Trophoblast cell (in vitro differentiated cells and primary cell): ENCODE data around the gene AFF4.
"Not testable (repeated sequence)": the region's sequence is repeated elsewhere in the genome, so short reads cannot be mapped to it uniquely, and the experiment has no call there.

ENCODE experiments used
- DNase-seq, 2 donors: peaks; one replicate each; pipeline ENCODE4 v3.0.0-alpha.2; 2016
- H2AFZ ChIP-seq: 2 replicates; pipeline ENCODE4 v1.6.1; 2013; ENCODE audit warnings: low read length, moderate library complexity, mild to moderate bottlenecking; ENCODE audit not compliant: insufficient read depth, poor library complexity
- H2AK5ac ChIP-seq: 2 replicates; pipeline ENCODE4 v1.6.1; 2013; ENCODE audit warnings: mild to moderate bottlenecking, low read length
- H2BK120ac ChIP-seq: 2 replicates; pipeline ENCODE4 v1.6.1; 2013; ENCODE audit warnings: low read length, mild to moderate bottlenecking, moderate library complexity; ENCODE audit not compliant: insufficient read depth, poor library complexity
- H2BK12ac ChIP-seq: 2 replicates; pipeline ENCODE4 v1.6.1; 2013; ENCODE audit warnings: mild to moderate bottlenecking, low read length, moderate library complexity
- H2BK5ac ChIP-seq: 2 replicates; pipeline ENCODE4 v1.6.1; 2013; ENCODE audit warnings: low read length, low read depth, moderate library complexity, mild to moderate bottlenecking; ENCODE audit not compliant: poor library complexity
- H3K14ac ChIP-seq: 2 replicates; pipeline ENCODE4 v1.6.1; 2013; ENCODE audit warnings: mild to moderate bottlenecking, low read length
- H3K18ac ChIP-seq: 2 replicates; pipeline ENCODE4 v1.6.1; 2013; ENCODE audit warnings: mild to moderate bottlenecking, low read length
- H3K23ac ChIP-seq: 2 replicates; pipeline ENCODE4 v1.6.1; 2013; ENCODE audit warnings: low read length
- H3K27ac ChIP-seq: 2 replicates; pipeline ENCODE4 v1.5.1; 2013; ENCODE audit warnings: low read depth, mild to moderate bottlenecking, inconsistent platforms, low read length, moderate library complexity
- H3K27me3 ChIP-seq: 2 replicates; pipeline ENCODE4 v1.6.1; 2013; ENCODE audit warnings: inconsistent platforms, mild to moderate bottlenecking, low read length, moderate library complexity; ENCODE audit not compliant: insufficient read depth
- H3K36me3 ChIP-seq, 2 experiments: 1 replicate in 1 of 2; 2 replicates in 1 of 2; pipeline ENCODE4 v1.6.1; 2013; ENCODE audit warnings: low read length in 2 of 2, mild to moderate bottlenecking in 2 of 2, moderate library complexity in 1 of 2; ENCODE audit not compliant: insufficient read depth in 2 of 2, control insufficient read depth in 1 of 2
- H3K4ac ChIP-seq: 2 replicates; pipeline ENCODE4 v1.6.1; 2013; ENCODE audit warnings: low read depth, mild to moderate bottlenecking, low read length, moderate library complexity
- H3K4me1 ChIP-seq, 2 experiments: 1 replicate in 1 of 2; 2 replicates in 1 of 2; pipeline ENCODE4 v1.6.1; 2013; ENCODE audit warnings: low read length in 2 of 2, mild to moderate bottlenecking in 2 of 2, moderate library complexity in 1 of 2; ENCODE audit not compliant: insufficient read depth in 2 of 2, control insufficient read depth in 1 of 2
- H3K4me2 ChIP-seq: 2 replicates; pipeline ENCODE4 v1.6.1; 2013; ENCODE audit warnings: inconsistent platforms, mild to moderate bottlenecking, low read length, moderate library complexity
- H3K4me3 ChIP-seq: 2 replicates; pipeline ENCODE4 v1.5.1; 2013; ENCODE audit warnings: mild to moderate bottlenecking, low read depth, low read length, inconsistent platforms
- H3K79me1 ChIP-seq: one replicate; pipeline ENCODE4 v1.6.1; 2013; ENCODE audit warnings: low read length
- H3K79me2 ChIP-seq: 2 replicates; pipeline ENCODE4 v1.6.1; 2013; ENCODE audit warnings: low read length, mild to moderate bottlenecking; ENCODE audit not compliant: control insufficient read depth, insufficient read depth, poor library complexity
- H3K9ac ChIP-seq: 2 replicates; pipeline ENCODE4 v1.6.1; 2013; ENCODE audit warnings: mild to moderate bottlenecking, low read length
- H3K9me3 ChIP-seq: 2 replicates; pipeline ENCODE4 v1.6.1; 2013; ENCODE audit warnings: low read depth, mild to moderate bottlenecking, control low read depth, inconsistent platforms, low read length; ENCODE audit not compliant: insufficient read depth
- H4K12ac ChIP-seq: 2 replicates; pipeline ENCODE4 v1.6.1; 2013; ENCODE audit warnings: low read depth, mild to moderate bottlenecking, low read length, moderate library complexity
- H4K8ac ChIP-seq: 2 replicates; pipeline ENCODE4 v1.6.1; 2013; ENCODE audit warnings: low read depth, mild to moderate bottlenecking, low read length, moderate library complexity
- H4K91ac ChIP-seq: one replicate; pipeline ENCODE4 v1.6.1; 2013; ENCODE audit warnings: low read depth, mild to moderate bottlenecking, low read length, moderate library complexity
- WGBS: extraction: QIAGEN DNeasy Blood & Tissue Kit; methylation state at CpG from one replicate; pipeline ENCODE4 v1.1.7; 2013; ENCODE audit warnings: missing lambda C conversion rate; ENCODE audit not compliant: insufficient read length, insufficient coverage; ENCODE audit errors: extremely low coverage; 5-methylcytosine and 5-hydroxymethylcytosine counted together

The AFF4 gene

GRCh38 chr5:132947671-132948070 lies 15.8 kb downstream of the AFF4 start:
- Histone ChIP-seq H3K18ac (no peak overlapping the region), H4K8ac (no peak overlapping the region), H3K14ac (no peak overlapping the region), H3K4me3 (no peak overlapping the region), H3K9ac (no peak overlapping the region), H2AFZ (no peak overlapping the region), H3K79me1 (no peaks in the 10 kb centered on the region), H3K23ac (no peak overlapping the region), H4K12ac (no peak overlapping the region), H3K27me3 (no peaks in the 10 kb centered on the region), H2BK12ac (no peak overlapping the region), H4K91ac (no peak overlapping the region), H3K79me2 (peaks cover 33% of the 10 kb centered on the region), H3K4ac (peak overlapping the region; percentile 82), H3K9me3 (no peaks in the 10 kb centered on the region), H3K4me2 (no peak overlapping the region), H3K27ac (no peak overlapping the region), H3K4me1 (peaks cover 0 to 3% of the 10 kb centered on the region in 2 experiments), H2BK5ac (no peak overlapping the region), H2AK5ac (no peak overlapping the region), H2BK120ac (no peak overlapping the region), H3K36me3 (peaks cover 6 to 8% of the 10 kb centered on the region in 2 experiments)
- peak; percentile 20 to 86 for DNase-seq
- no CpG with 5 or more reads among the region's 2 CpGs for WGBS

GRCh38 chr5:132945315-132945714 lies 18.1 kb downstream of the AFF4 start:
- Histone ChIP-seq H3K36me3 (peaks cover 13 to 14% of the 10 kb centered on the region in 2 experiments), H3K4ac (peak overlapping the region; percentile 98), H3K79me2 (peaks cover 39% of the 10 kb centered on the region)
- not testable (repeated sequence) for H4K8ac ChIP-seq, H2BK5ac ChIP-seq, H3K4me1 ChIP-seq, H3K14ac ChIP-seq, DNase-seq, H3K9me3 ChIP-seq, H4K12ac ChIP-seq, H4K91ac ChIP-seq, H3K79me1 ChIP-seq, H3K4me2 ChIP-seq, H3K27ac ChIP-seq, H3K9ac ChIP-seq, H3K4me3 ChIP-seq, H2BK120ac ChIP-seq, H3K23ac ChIP-seq, H2AFZ ChIP-seq, H2AK5ac ChIP-seq, H2BK12ac ChIP-seq, H3K27me3 ChIP-seq, H3K18ac ChIP-seq
- WGBS: no CpG with 5 or more reads among the region's 4 CpGs

- Histone ChIP-seq H3K79me1 (no peaks in the 10 kb centered on the region), H3K36me3 (peaks cover 8 to 14% of the 10 kb centered on the region in 2 experiments), H4K8ac (no peak overlapping the region), H2AK5ac (no peak overlapping the region), H3K4me2 (no peak overlapping the region), H2BK12ac (no peak overlapping the region), H2AFZ (no peak overlapping the region), H3K4ac (peak overlapping the region; percentile 92), H3K9me3 (no peaks in the 10 kb centered on the region), H3K18ac (no peak overlapping the region), H4K12ac (no peak overlapping the region), H3K27me3 (no peaks in the 10 kb centered on the region), H3K14ac (no peak overlapping the region), H3K4me1 (peaks cover 0 to 3% of the 10 kb centered on the region in 2 experiments), H2BK120ac (no peak overlapping the region), H3K27ac (no peak overlapping the region), H4K91ac (no peak overlapping the region), H3K4me3 (no peak overlapping the region), H3K79me2 (peaks cover 29% of the 10 kb centered on the region), H2BK5ac (no peak overlapping the region), H3K9ac (no peak overlapping the region), H3K23ac (no peak overlapping the region)
- no peak for DNase-seq
- no CpG with 5 or more reads among the region's 3 CpGs for WGBS
These were observed 19.9 kb downstream of the AFF4 start for GRCh38 chr5:132943362-132944022.

- peaks cover 8 to 15% of the 10 kb centered on the region in 2 experiments for H3K36me3 ChIP-seq
- H3K23ac ChIP-seq: no peak overlapping the region
- no peak overlapping the region for H3K18ac ChIP-seq
- no peaks in the 10 kb centered on the region for H3K27me3 ChIP-seq
- H3K9me3 ChIP-seq: no peaks in the 10 kb centered on the region
- DNase-seq: peak; percentile 15 to 68
- H4K91ac ChIP-seq: no peak overlapping the region
- no peak overlapping the region for H3K14ac ChIP-seq
- WGBS: no CpG with 5 or more reads among the region's 5 CpGs
- peaks cover 23% of the 10 kb centered on the region for H3K79me2 ChIP-seq
- H4K12ac ChIP-seq: no peak overlapping the region
- H2BK5ac ChIP-seq: no peak overlapping the region
- no peak overlapping the region for H2BK120ac ChIP-seq
- no peak overlapping the region for H2BK12ac ChIP-seq
- H4K8ac ChIP-seq: no peak overlapping the region
- H3K9ac ChIP-seq: no peak overlapping the region
- no peak overlapping the region for H3K4me2 ChIP-seq
- no peaks in the 10 kb centered on the region for H3K4me1 ChIP-seq
- H3K4me3 ChIP-seq: no peak overlapping the region
- H2AK5ac ChIP-seq: no peak overlapping the region
- no peak overlapping the region for H3K27ac ChIP-seq
- peak overlapping the region; percentile 11 for H3K4ac ChIP-seq
- no peaks in the 10 kb centered on the region for H3K79me1 ChIP-seq
- no peak overlapping the region for H2AFZ ChIP-seq
These were observed 22.1 kb downstream of the AFF4 start for GRCh38 chr5:132941331-132941730.
